ENCODE data around the gene TRIM2. TPM values are rescaled to one million over a fixed set of nuclear protein-coding genes. Genes with fewer than 3 reads are reported as not detected.

Gene TRIM2
- total RNA-seq = 100 to 1,000 TPM in 1 of 4 donors, 10 to 100 TPM in 3; 25.9 to 121 (median 45.6) TPM

GRCh38 chr4:153204247-153204671, at the start of gene TRIM2:
Gene TRIM2, plus strand, starts transcription at chr4:153204443. Its CDS starts 88 bp downstream, at chr4:153204531.
- H3K36me3 ChIP-seq = no peaks in the 10 kb centered on the region
- H3K4me1 ChIP-seq = no peaks in the 10 kb centered on the region
- H3K4me3 ChIP-seq = peak within 1 kb of the TSS in 1 of 2 donors; percentile 26
- H3K9me3 ChIP-seq = no peaks in the 10 kb centered on the region
- peak; percentile 68 to 73 for DNase-seq
- H3K27me3 ChIP-seq = no peaks in the 10 kb centered on the region
- TF ChIP-seq POLR2A (IDR thresholded peaks at IDR 0.05) (peak in 1 of 2 donors; percentile 16), CTCF (IDR thresholded peaks at IDR 0.05) (no peak)
- H3K27ac ChIP-seq = peak within 1 kb of the TSS; percentile 40 to 51
- intact Hi-C loops (cut with DNase I; ENCODE audit: low total_unique reads) = no loop called here

DNA sequence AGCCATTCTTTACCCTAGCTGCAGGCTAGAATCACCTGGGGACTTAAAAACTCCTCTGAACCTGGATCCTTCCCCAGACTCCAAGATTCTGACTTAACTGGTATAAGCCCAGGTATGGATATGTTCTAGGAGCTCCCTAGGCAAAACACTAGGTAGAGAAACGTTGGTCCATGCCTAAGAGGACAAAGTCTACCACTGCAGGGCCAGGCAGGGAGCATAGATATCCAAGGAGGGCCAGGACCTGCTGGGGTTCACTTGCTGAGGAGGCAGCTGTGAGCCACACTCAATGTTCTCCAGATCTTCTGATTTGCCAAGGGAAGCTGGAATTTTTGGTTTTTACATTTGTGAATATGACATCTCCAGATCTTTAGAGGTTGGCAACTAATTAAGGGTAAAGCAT, 48.6 kb upstream of the TRIM2 start:
- Histone ChIP-seq H3K9me3 (no peaks in the 10 kb centered on the region), H3K36me3 (no peaks in the 10 kb centered on the region), H3K27me3 (no peaks in the 10 kb centered on the region), H3K4me3 (no peak overlapping the region), H3K4me1 (peaks cover 0 to 5% of the 10 kb centered on the region in 2 donors), H3K27ac (no peak overlapping the region)
- TF ChIP-seq CTCF (IDR thresholded peaks at IDR 0.05) (no peak), POLR2A (IDR thresholded peaks at IDR 0.05) (no peak)
- DNase-seq = no peak
- intact Hi-C loops (cut with DNase I; ENCODE audit: low total_unique reads) = no loop called here

DNA sequence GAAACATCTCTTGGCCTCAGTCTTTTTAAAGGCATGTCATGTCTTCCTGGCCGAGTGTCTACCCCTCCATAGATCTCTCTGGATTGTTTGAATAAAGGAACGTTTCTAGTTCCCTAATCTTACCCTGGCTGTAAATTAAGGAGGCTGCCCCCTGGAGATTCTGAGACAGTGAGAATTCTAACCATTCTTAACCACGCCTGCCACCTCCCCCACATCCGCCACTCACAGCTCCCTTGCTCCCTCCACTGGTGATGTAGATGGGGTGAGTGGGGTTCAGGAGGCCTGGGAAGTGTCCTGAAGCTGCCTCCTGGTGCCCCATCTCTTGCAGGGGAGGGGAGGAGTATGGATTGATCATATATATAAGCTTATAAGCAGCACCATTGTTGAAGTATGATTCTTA, 48.0 kb upstream of the TRIM2 start:
- Histone ChIP-seq H3K9me3 (no peaks in the 10 kb centered on the region), H3K36me3 (no peaks in the 10 kb centered on the region), H3K4me3 (no peak overlapping the region), H3K4me1 (peaks cover 0 to 5% of the 10 kb centered on the region in 2 donors), H3K27ac (no peak overlapping the region), H3K27me3 (no peaks in the 10 kb centered on the region)
- TF ChIP-seq CTCF (IDR thresholded peaks at IDR 0.05) = no peak
- TF ChIP-seq POLR2A (IDR thresholded peaks at IDR 0.05) = no peak
- DNase-seq = no peak
- intact Hi-C loops (cut with DNase I; ENCODE audit: low total_unique reads) = no loop called here

DNA sequence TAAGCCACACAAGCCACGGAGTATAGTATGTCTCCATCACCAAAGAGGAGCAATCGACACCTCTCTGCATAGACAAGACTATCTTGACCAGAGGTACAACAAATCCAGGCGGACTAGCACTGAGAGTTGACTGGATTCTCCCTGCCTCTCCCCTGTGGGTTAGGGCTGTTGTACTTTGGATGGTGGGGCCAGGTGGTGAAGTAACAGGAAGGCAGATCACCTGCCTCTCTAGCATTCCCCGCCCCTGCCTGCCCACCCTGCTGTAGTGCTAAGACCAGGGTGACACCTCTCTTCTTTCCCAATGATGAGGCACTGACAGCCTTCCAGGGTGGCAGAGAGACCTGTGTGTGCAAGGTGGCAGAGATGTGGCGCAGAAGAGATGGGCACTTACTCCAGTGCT, 47.5 kb upstream of the TRIM2 start:
- Histone ChIP-seq H3K27me3 (no peaks in the 10 kb centered on the region), H3K9me3 (no peaks in the 10 kb centered on the region), H3K27ac (no peak overlapping the region), H3K4me1 (peaks cover 0 to 5% of the 10 kb centered on the region in 2 donors), H3K36me3 (no peaks in the 10 kb centered on the region), H3K4me3 (no peak overlapping the region)
- no peak for TF ChIP-seq CTCF (IDR thresholded peaks at IDR 0.05)
- no peak for TF ChIP-seq POLR2A (IDR thresholded peaks at IDR 0.05)
- intact Hi-C loops (cut with DNase I; ENCODE audit: low total_unique reads) = no loop called here
- DNase-seq = no peak

GRCh38 chr4:153159016-153159415, 45.2 kb upstream of the TRIM2 start:
- no peak for TF ChIP-seq POLR2A (IDR thresholded peaks at IDR 0.05)
- no peak for TF ChIP-seq CTCF (IDR thresholded peaks at IDR 0.05)
- DNase-seq = no peak

More at GRCh38 chr4:153159016-153159415, 45.2 kb upstream of the TRIM2 start:
- Histone ChIP-seq H3K4me1 (peaks cover 0 to 1% of the 10 kb centered on the region in 2 donors), H3K27ac (no peak overlapping the region), H3K27me3 (no peaks in the 10 kb centered on the region), H3K4me3 (no peak overlapping the region), H3K9me3 (no peaks in the 10 kb centered on the region), H3K36me3 (no peaks in the 10 kb centered on the region)
- intact Hi-C loops (cut with DNase I; ENCODE audit: low total_unique reads) = no loop called here

All from uterus (tissue), 4 donors.